ENCODE data around the gene SUMF2. TPM values are rescaled to one million over a fixed set of nuclear protein-coding genes. Genes with fewer than 3 reads are reported as not detected.
"Not testable (repeated sequence)": the region's sequence is repeated elsewhere in the genome, so short reads cannot be mapped to it uniquely, and the experiment has no call there.

Gene SUMF2
- total and polyA plus RNA-seq, 2 donors from 2014 or later, result 175 to 202 TPM

DNA sequence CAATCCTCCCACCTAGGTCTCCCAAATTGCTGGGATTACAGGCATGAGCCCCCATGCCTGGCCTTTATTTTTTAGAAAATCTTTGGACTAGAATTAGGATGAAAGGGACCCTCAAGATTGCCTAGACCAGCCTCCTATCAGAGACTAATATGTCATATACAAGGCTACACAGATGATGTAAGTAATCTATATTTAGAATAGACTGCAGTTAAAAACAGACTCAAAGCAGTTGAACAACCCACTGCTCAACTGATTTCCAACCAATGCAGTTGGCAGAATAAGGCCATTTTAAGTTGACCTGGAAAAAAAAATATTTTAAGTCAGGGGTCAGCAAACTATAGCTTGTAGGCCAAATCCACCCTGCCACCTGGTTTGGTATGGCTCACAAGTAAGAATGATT, 40.6 kb upstream of the SUMF2 start:
- intact Hi-C loops (cut with DNase I), result no loop called here
- Histone ChIP-seq H3K4me3 (ENCODE audit: low read length in 3 of 3) (no peak overlapping the region), H3K9ac (ENCODE audit: low read length in 3 of 3) (no peak overlapping the region), H3K9me3 (ENCODE audit: control insufficient read depth in 2 of 3, insufficient read depth in 1 of 3, low read length in 3 of 3) (no peaks in the 10 kb centered on the region), H3K27ac (ENCODE audit: low read depth in 2 of 2, low read length in 2 of 2) (no peak overlapping the region), H3K27me3 (ENCODE audit: control insufficient read depth, insufficient read depth, low read length) (no peaks in the 10 kb centered on the region), H3K36me3 (ENCODE audit: control insufficient read depth in 2 of 3, insufficient read depth in 3 of 3, low read length in 3 of 3) (peaks cover 0 to 4% (median 2%) of the 10 kb centered on the region in 3 donors), H3K4me1 (ENCODE audit: control insufficient read depth in 2 of 3, insufficient read depth in 2 of 3, low read depth in 1 of 3, low read length in 3 of 3) (no peaks in the 10 kb centered on the region)
- TF ChIP-seq, protein P1, sequence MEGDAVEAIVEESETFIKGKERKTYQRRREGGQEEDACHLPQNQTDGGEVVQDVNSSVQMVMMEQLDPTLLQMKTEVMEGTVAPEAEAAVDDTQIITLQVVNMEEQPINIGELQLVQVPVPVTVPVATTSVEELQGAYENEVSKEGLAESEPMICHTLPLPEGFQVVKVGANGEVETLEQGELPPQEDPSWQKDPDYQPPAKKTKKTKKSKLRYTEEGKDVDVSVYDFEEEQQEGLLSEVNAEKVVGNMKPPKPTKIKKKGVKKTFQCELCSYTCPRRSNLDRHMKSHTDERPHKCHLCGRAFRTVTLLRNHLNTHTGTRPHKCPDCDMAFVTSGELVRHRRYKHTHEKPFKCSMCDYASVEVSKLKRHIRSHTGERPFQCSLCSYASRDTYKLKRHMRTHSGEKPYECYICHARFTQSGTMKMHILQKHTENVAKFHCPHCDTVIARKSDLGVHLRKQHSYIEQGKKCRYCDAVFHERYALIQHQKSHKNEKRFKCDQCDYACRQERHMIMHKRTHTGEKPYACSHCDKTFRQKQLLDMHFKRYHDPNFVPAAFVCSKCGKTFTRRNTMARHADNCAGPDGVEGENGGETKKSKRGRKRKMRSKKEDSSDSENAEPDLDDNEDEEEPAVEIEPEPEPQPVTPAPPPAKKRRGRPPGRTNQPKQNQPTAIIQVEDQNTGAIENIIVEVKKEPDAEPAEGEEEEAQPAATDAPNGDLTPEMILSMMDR (IDR thresholded peaks at IDR 0.05; ENCODE audit: borderline replicate concordance, extremely low read depth, insufficient read depth), result no peak
- FAIRE-seq (no peak), DNase-seq (no peak)

DNA sequence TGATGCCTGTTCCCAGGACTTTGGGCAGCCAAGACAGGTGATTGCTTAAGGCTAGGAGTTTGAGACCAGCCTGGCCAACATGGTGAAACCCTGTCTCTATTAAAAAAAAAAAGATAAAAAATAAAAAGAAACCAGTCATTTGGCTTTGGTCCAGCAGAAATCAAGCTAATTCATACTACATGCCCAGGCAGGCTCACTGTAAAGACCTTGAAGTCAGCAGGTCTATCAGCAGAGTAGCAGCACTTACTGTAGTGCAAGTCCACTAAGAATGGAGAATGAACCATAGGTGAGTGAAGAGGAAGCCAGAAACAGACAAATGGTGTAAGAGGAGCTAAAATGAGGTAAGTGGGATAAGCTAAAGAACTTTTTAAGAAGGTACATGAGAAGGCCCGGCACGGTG, 37.5 kb upstream of the SUMF2 start:
- no peak for FAIRE-seq
- no peaks in the 10 kb centered on the region for H3K36me3 ChIP-seq (ENCODE audit: control insufficient read depth in 2 of 3, insufficient read depth in 3 of 3, low read length in 3 of 3)

DNA sequence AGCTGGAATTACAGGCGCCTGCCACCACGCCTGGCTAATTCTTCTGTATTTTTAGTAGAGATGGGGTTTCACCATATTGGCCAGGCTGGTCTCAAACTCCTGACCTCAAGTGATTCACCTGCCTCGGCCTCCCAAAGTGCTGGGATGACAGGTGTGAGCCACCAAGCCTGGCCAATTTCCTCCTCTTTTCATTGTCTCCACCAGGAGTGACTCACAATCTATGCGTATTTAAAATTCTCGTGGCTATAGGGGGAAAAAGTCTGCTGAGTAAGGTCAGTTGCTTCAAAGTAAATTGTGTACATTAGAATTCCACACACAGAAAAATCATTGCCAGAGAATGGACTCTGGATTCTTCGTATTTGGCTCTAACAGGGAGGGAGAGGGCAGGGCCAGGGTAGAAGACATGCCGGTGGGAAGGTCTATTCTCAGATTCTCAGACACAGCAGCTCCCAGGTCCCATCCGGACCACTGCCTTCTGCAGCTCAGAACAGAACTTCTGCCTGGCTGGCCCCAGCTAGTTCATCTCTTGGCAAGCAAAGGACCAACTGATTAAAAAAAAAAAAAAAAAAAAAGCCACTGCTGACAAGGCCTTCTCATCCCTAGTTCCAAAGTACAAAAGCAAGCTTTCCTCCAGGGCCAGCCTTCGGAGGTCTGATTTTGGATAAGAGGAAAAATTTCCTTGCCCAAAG, 35.0 kb upstream of the SUMF2 start:
- TF ChIP-seq, protein P1 (IDR thresholded peaks at IDR 0.05; ENCODE audit: borderline replicate concordance, extremely low read depth, insufficient read depth), result no peak
- Histone ChIP-seq H3K4me1 (ENCODE audit: control insufficient read depth in 2 of 3, insufficient read depth in 2 of 3, low read depth in 1 of 3, low read length in 3 of 3) (no peaks in the 10 kb centered on the region), H3K27ac (ENCODE audit: low read depth in 2 of 2, low read length in 2 of 2) (no peak overlapping the region), H3K9me3 (ENCODE audit: control insufficient read depth in 2 of 3, insufficient read depth in 1 of 3, low read length in 3 of 3) (no peaks in the 10 kb centered on the region), H3K9ac (ENCODE audit: low read length in 3 of 3) (no peak overlapping the region), H3K27me3 (ENCODE audit: control insufficient read depth, insufficient read depth, low read length) (no peaks in the 10 kb centered on the region), H3K4me3 (ENCODE audit: low read length in 3 of 3) (no peak overlapping the region), H3K36me3 (ENCODE audit: control insufficient read depth in 2 of 3, insufficient read depth in 3 of 3, low read length in 3 of 3) (no peaks in the 10 kb centered on the region)
- intact Hi-C loops (cut with DNase I), result no loop called here
- FAIRE-seq, result no peak
- DNase-seq, result no peak

More for the DNA sequence above, 37.5 kb upstream of the SUMF2 start:
- Histone ChIP-seq H3K27me3 (ENCODE audit: control insufficient read depth, insufficient read depth, low read length) (no peaks in the 10 kb centered on the region), H3K9me3 (ENCODE audit: control insufficient read depth in 2 of 3, insufficient read depth in 1 of 3, low read length in 3 of 3) (no peaks in the 10 kb centered on the region), H3K27ac (ENCODE audit: low read depth in 2 of 2, low read length in 2 of 2) (no peak overlapping the region), H3K4me1 (ENCODE audit: control insufficient read depth in 2 of 3, insufficient read depth in 2 of 3, low read depth in 1 of 3, low read length in 3 of 3) (no peaks in the 10 kb centered on the region), H3K4me3 (ENCODE audit: low read length in 3 of 3) (no peak overlapping the region), H3K9ac (ENCODE audit: low read length in 3 of 3) (no peak overlapping the region)
- DNase-seq, result no peak
- intact Hi-C loops (cut with DNase I), result no loop called here
- TF ChIP-seq, protein P1 (IDR thresholded peaks at IDR 0.05; ENCODE audit: borderline replicate concordance, extremely low read depth, insufficient read depth), result no peak

DNA sequence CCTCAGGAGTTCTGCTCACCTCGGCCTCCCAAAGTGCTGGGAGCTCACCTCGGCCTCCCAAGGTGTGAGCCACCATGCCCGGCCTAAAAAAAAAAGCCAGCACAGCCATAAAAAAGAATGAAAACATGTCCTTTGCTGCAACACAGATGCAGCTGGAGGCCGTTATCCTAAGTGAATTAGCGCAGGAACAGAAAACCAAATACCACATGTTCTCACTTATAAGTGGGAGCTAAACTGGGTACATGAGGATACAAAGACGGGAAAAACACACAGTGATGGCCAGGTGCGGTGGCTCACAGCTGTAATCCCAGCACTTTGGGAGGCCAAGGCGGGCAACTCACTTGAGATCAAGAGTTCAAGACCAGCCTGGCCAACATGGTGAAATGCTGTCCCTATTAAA, 33.7 kb upstream of the SUMF2 start:
- FAIRE-seq, result no peak
- Histone ChIP-seq H3K9me3 (ENCODE audit: control insufficient read depth in 2 of 3, insufficient read depth in 1 of 3, low read length in 3 of 3) (no peaks in the 10 kb centered on the region), H3K9ac (ENCODE audit: low read length in 3 of 3) (no peak overlapping the region), H3K36me3 (ENCODE audit: control insufficient read depth in 2 of 3, insufficient read depth in 3 of 3, low read length in 3 of 3) (no peaks in the 10 kb centered on the region), H3K27ac (ENCODE audit: low read depth in 2 of 2, low read length in 2 of 2) (no peak overlapping the region), H3K4me3 (ENCODE audit: low read length in 3 of 3) (no peak overlapping the region), H3K4me1 (ENCODE audit: control insufficient read depth in 2 of 3, insufficient read depth in 2 of 3, low read depth in 1 of 3, low read length in 3 of 3) (no peaks in the 10 kb centered on the region), H3K27me3 (ENCODE audit: control insufficient read depth, insufficient read depth, low read length) (no peaks in the 10 kb centered on the region)
- intact Hi-C loops (cut with DNase I), result no loop called here
- DNase-seq, result no peak
- TF ChIP-seq, protein P1 (IDR thresholded peaks at IDR 0.05; ENCODE audit: borderline replicate concordance, extremely low read depth, insufficient read depth), result no peak

DNA sequence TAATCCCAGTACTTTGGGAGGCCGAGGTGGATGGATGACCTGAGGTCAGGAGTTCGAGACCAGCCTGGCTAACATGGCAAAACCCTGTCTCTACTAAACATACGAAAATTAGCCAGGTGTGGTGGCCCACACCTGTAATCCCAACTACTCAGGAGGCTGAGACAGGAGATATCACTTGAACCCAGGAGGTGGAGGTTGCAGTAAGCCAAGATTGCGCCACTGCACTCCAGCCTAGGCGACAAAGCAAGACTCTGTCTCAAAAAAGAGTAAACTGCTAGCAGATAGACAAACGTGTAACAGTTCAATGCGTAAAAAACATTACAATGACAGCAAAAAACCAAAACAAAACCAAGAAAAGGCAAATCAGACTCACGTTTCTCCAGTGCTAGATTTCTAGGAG, 32.5 kb upstream of the SUMF2 start:
- H3K9ac ChIP-seq (ENCODE audit: low read length in 3 of 3); DNase-seq; H3K27me3 ChIP-seq (ENCODE audit: control insufficient read depth, insufficient read depth, low read length); H3K27ac ChIP-seq (ENCODE audit: low read depth in 2 of 2, low read length in 2 of 2); H3K4me3 ChIP-seq (ENCODE audit: low read length in 3 of 3); H3K9me3 ChIP-seq (ENCODE audit: control insufficient read depth in 2 of 3, insufficient read depth in 1 of 3, low read length in 3 of 3); FAIRE-seq; H3K4me1 ChIP-seq (ENCODE audit: control insufficient read depth in 2 of 3, insufficient read depth in 2 of 3, low read depth in 1 of 3, low read length in 3 of 3); intact Hi-C loops (cut with DNase I); H3K36me3 ChIP-seq (ENCODE audit: control insufficient read depth in 2 of 3, insufficient read depth in 3 of 3, low read length in 3 of 3): not testable (repeated sequence)

All from kidney (tissue), 14 donors.